Neural cell (in vitro differentiated cells): ENCODE measurements around the gene MAVS. TPM values are rescaled to one million over a fixed set of nuclear protein-coding genes. Genes with fewer than 3 reads are reported as not detected.

Experiments used
- H2AFZ ChIP-seq: fragments of 200-600, 300-800 bp; sonication (generic), shearing (Covaris generic); 2 replicates; pipeline ENCODE4 v1.6.0; 2014; ENCODE audit warnings: low read depth, mild to moderate bottlenecking, antibody characterized with exemption, low read length, moderate library complexity
- H3F3A ChIP-seq: fragments of 200-600 bp; shearing (Covaris generic); 2 replicates; pipeline ENCODE4 v1.6.1; 2016; ENCODE audit warnings: mild to moderate bottlenecking, moderate library complexity, mixed read lengths, antibody characterized with exemption, low read length; ENCODE audit not compliant: insufficient read depth, poor library complexity, severe bottlenecking
- H3K27ac ChIP-seq: fragments of 200-600, 300-800 bp; sonication (generic), shearing (Covaris generic); 2 replicates; pipeline ENCODE4 v1.5.1; 2014; ENCODE audit warnings: mild to moderate bottlenecking, low read length, moderate library complexity
- H3K27me3 ChIP-seq: fragments of 300-800, 200-600 bp; sonication (generic), shearing (Covaris generic); 2 replicates; pipeline ENCODE4 v1.6.0; 2014; ENCODE audit warnings: mild to moderate bottlenecking, low read depth, low read length, moderate library complexity; ENCODE audit not compliant: insufficient read depth
- H3K36me3 ChIP-seq: fragments of 300-800, 200-600 bp; sonication (generic), shearing (Covaris generic); 2 replicates; pipeline ENCODE4 v1.5.1; 2014; ENCODE audit warnings: mild to moderate bottlenecking, antibody characterized with exemption, low read length, moderate library complexity; ENCODE audit not compliant: insufficient read depth
- H3K4me2 ChIP-seq: fragments of 300-800, 200-600 bp; sonication (generic), shearing (Covaris generic); 2 replicates; pipeline ENCODE4 v1.6.0; 2014; ENCODE audit warnings: mild to moderate bottlenecking, low read length
- H3K4me3 ChIP-seq: fragments of 300-800, 200-600 bp; sonication (generic), shearing (Covaris generic); 2 replicates; pipeline ENCODE4 v1.5.1; 2014; ENCODE audit warnings: mild to moderate bottlenecking, low read length, moderate library complexity
- H3K79me2 ChIP-seq: fragments of 200-600 bp; shearing (Covaris generic); replicated peaks from 2 replicates; pipeline ENCODE4 v1.6.0; 2014; ENCODE audit warnings: mild to moderate bottlenecking, low read length, moderate library complexity; ENCODE audit not compliant: insufficient read depth
- H3K9ac ChIP-seq: fragments of 300-800, 200-600 bp; sonication (generic), shearing (Covaris generic); 2 replicates; pipeline ENCODE4 v1.6.1; 2016; ENCODE audit warnings: mild to moderate bottlenecking, low read length, mixed read lengths
- H3K9me2 ChIP-seq: fragments of 200-600 bp; shearing (Covaris generic); 2 replicates; pipeline ENCODE4 v1.6.1; 2016; ENCODE audit warnings: mild to moderate bottlenecking, low read length, mixed read lengths; ENCODE audit not compliant: insufficient read depth
- H3K9me3 ChIP-seq: fragments of 200-600, 300-800 bp; sonication (generic), shearing (Covaris generic); 2 replicates; pipeline ENCODE4 v1.6.1; 2016; ENCODE audit warnings: mild to moderate bottlenecking, mixed run types, low read length, moderate library complexity, mixed read lengths
- H4K20me1 ChIP-seq: fragments of 200-600 bp; shearing (Covaris generic); 2 replicates; pipeline ENCODE4 v1.6.1; 2016; ENCODE audit warnings: mild to moderate bottlenecking, mixed run types; ENCODE audit not compliant: insufficient read depth
- EP300 ChIP-seq: fragments of 450-650 bp; conservative IDR thresholded peaks from 2 replicates; pipeline ENCODE4 v1.6.1; 2014; ENCODE audit warnings: antibody characterized with exemption, mild to moderate bottlenecking, moderate library complexity; ENCODE audit not compliant: poor library complexity, severe bottlenecking
- EZH2 ChIP-seq: fragments of 200-600, 300-800 bp; shearing (Covaris generic), sonication (generic); IDR thresholded peaks from 2 replicates; pipeline ENCODE4 v1.6.1; 2014; ENCODE audit warnings: antibody characterized with exemption, low read length, borderline replicate concordance, mild to moderate bottlenecking; ENCODE audit not compliant: insufficient read depth, poor library complexity, severe bottlenecking
- MXI1 ChIP-seq: fragments of 450-650 bp; conservative IDR thresholded peaks from 2 replicates; pipeline ENCODE4 v1.6.1; 2014; ENCODE audit warnings: antibody characterized with exemption, mild to moderate bottlenecking; ENCODE audit not compliant: poor library complexity, severe bottlenecking
- POLR2AphosphoS5 ChIP-seq: IDR thresholded peaks from 2 replicates; pipeline ENCODE4 v1.6.1; 2012
- RAD21 ChIP-seq: fragments of 450-650 bp; conservative IDR thresholded peaks from 2 replicates; pipeline ENCODE4 v1.6.1; 2014; ENCODE audit warnings: antibody characterized with exemption, mild to moderate bottlenecking, moderate library complexity
- SMC3 ChIP-seq: fragments of 450-650 bp; conservative IDR thresholded peaks from 2 replicates; pipeline ENCODE4 v1.6.1; 2014; ENCODE audit warnings: antibody characterized with exemption, mild to moderate bottlenecking, moderate library complexity; ENCODE audit not compliant: poor library complexity
- TAF1 ChIP-seq: IDR thresholded peaks from 2 replicates; pipeline ENCODE4 v1.6.1; 2012; ENCODE audit warnings: low read depth
- polyA plus RNA-seq: library from polyadenylated mRNA; depleted of rRNA; stranded (reverse); fragments of >200 nt; gene quantifications from 2 replicates; pipeline ENCODE4 v1.2.3, GENCODE V29; 2014
- TF ChIP-seq, protein P1 (sequence below): fragments of 450-650 bp; IDR thresholded peaks from 2 replicates; pipeline ENCODE4 v1.5.1; 2014; ENCODE audit warnings: antibody characterized with exemption, mild to moderate bottlenecking, moderate library complexity; ENCODE audit not compliant: poor library complexity, severe bottlenecking
- TF ChIP-seq, protein P2 (sequence below): IDR thresholded peaks from 2 replicates; pipeline ENCODE4 v1.6.1; 2012; ENCODE audit warnings: borderline replicate concordance

MAVS gene
- polyA plus RNA-seq, 1 donor from 2014 or later: 5.4 TPM

DNA sequence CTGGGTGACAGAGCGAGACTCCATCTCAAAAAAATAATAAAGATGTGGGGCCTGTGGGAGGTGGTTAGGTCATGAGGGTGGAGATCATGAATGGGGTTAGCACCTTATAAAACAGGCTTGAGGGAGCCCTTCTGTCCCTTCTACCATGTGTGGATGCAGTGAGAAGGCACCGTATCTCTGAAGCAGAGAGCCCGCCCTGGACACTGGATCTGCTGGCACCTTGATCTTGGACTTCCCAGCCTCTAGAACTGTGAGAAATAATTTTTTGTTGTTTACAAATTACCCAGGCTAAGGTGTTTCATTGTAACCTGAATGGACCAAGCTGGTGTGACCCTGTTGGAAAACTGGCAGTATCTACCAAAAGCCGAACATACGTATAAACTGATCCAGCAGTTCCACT is 26.9 kb downstream of the MAVS start:
- Histone ChIP-seq H4K20me1 (no peaks in the 10 kb centered on the region), H2AFZ (no peak overlapping the region)
- TF ChIP-seq RAD21: no peak
- TF ChIP-seq EP300: no peak
- no peak for TF ChIP-seq POLR2AphosphoS5
- no peak for TF ChIP-seq EZH2

DNA sequence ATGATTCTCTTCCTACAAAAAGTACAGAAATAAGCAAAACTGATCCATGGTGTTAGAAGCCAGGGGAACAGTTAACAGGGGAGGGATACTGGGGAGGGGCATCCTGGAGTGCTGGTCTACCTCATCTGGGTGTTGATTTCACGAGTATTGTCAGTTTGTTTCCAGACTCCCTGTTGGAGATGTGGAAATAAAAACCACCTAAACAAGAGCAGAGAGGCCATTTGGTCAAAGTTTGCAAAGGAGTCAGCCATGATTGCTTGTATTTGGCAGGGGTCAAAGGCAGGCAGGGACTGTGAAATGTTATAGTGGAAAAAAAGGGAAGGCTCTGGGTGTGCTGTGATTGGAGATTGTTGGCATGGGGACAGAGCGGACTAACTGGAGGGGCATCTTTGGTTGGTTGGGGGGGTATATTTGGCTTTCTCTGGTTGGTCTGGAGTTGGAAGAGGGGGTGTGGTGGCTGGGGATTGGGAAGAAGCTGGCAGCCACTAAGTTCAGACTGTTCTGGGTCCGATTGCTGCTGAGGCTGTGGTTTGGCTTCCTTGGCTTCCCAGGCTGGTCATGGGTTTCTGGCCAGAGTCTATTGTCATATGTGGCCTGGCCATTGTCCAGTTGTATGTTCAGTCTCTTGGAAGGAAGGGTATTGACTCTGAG is 27.7 kb downstream of the MAVS start:
- Histone ChIP-seq H3K9me2 (no peaks in the 10 kb centered on the region), H3K27me3 (no peaks in the 10 kb centered on the region), H3K4me3 (no peak overlapping the region), H3K27ac (no peak overlapping the region), H3F3A (no peaks in the 10 kb centered on the region), H3K79me2 (no peaks in the 10 kb centered on the region), H3K4me2 (no peak overlapping the region), H3K9me3 (no peaks in the 10 kb centered on the region), H4K20me1 (no peaks in the 10 kb centered on the region), H3K36me3 (no peaks in the 10 kb centered on the region), H2AFZ (no peak overlapping the region), H3K9ac (no peak overlapping the region)
- TF ChIP-seq POLR2AphosphoS5 (no peak), EZH2 (no peak), EP300 (no peak), TAF1 (no peak), RAD21 (no peak), SMC3 (no peak), MXI1 (no peak)
- TF ChIP-seq, protein P1, sequence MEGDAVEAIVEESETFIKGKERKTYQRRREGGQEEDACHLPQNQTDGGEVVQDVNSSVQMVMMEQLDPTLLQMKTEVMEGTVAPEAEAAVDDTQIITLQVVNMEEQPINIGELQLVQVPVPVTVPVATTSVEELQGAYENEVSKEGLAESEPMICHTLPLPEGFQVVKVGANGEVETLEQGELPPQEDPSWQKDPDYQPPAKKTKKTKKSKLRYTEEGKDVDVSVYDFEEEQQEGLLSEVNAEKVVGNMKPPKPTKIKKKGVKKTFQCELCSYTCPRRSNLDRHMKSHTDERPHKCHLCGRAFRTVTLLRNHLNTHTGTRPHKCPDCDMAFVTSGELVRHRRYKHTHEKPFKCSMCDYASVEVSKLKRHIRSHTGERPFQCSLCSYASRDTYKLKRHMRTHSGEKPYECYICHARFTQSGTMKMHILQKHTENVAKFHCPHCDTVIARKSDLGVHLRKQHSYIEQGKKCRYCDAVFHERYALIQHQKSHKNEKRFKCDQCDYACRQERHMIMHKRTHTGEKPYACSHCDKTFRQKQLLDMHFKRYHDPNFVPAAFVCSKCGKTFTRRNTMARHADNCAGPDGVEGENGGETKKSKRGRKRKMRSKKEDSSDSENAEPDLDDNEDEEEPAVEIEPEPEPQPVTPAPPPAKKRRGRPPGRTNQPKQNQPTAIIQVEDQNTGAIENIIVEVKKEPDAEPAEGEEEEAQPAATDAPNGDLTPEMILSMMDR: no peak
- TF ChIP-seq, protein P2, sequence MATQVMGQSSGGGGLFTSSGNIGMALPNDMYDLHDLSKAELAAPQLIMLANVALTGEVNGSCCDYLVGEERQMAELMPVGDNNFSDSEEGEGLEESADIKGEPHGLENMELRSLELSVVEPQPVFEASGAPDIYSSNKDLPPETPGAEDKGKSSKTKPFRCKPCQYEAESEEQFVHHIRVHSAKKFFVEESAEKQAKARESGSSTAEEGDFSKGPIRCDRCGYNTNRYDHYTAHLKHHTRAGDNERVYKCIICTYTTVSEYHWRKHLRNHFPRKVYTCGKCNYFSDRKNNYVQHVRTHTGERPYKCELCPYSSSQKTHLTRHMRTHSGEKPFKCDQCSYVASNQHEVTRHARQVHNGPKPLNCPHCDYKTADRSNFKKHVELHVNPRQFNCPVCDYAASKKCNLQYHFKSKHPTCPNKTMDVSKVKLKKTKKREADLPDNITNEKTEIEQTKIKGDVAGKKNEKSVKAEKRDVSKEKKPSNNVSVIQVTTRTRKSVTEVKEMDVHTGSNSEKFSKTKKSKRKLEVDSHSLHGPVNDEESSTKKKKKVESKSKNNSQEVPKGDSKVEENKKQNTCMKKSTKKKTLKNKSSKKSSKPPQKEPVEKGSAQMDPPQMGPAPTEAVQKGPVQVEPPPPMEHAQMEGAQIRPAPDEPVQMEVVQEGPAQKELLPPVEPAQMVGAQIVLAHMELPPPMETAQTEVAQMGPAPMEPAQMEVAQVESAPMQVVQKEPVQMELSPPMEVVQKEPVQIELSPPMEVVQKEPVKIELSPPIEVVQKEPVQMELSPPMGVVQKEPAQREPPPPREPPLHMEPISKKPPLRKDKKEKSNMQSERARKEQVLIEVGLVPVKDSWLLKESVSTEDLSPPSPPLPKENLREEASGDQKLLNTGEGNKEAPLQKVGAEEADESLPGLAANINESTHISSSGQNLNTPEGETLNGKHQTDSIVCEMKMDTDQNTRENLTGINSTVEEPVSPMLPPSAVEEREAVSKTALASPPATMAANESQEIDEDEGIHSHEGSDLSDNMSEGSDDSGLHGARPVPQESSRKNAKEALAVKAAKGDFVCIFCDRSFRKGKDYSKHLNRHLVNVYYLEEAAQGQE: no peak

More for the DNA sequence above, 26.9 kb downstream of the MAVS start:
- Histone ChIP-seq H3K4me2 (no peak overlapping the region), H3K36me3 (no peaks in the 10 kb centered on the region), H3K9me2 (no peaks in the 10 kb centered on the region), H3F3A (no peaks in the 10 kb centered on the region), H3K9ac (no peak overlapping the region), H3K79me2 (no peaks in the 10 kb centered on the region), H3K27ac (no peak overlapping the region), H3K9me3 (no peaks in the 10 kb centered on the region), H3K4me3 (no peak overlapping the region), H3K27me3 (no peaks in the 10 kb centered on the region)
